GM23338 (cell line): ENCODE results near the gene IGFLR1. TPM values are rescaled to one million over a fixed set of nuclear protein-coding genes. Genes with fewer than 3 reads are reported as not detected.

ENCODE experiments used
- POLR2AphosphoS5 ChIP-seq: IDR thresholded peaks from 2 replicates; pipeline ENCODE4 v1.6.1; 2016; ENCODE audit warnings: antibody characterized with exemption, low read depth
- ZNF331 ChIP-seq: fragments of 250-450 bp; sonication (Bioruptor Pico); IDR thresholded peaks from 2 replicates; pipeline ENCODE4 v1.5.0; 2020; ENCODE audit warnings: low read depth, mild to moderate bottlenecking, moderate library complexity
- polyA plus RNA-seq: library from polyadenylated mRNA; unstranded; fragments of >200 nt; fragmentation: Nextera tagmentation; extraction: Ambion mirVana; gene quantifications from 2 replicates; pipeline ENCODE4 v1.2.1, GENCODE V29; 2016
- total RNA-seq: library from RNA; depleted of rRNA; stranded (reverse); fragments of >200 nt; shearing (Covaris generic); gene quantifications from 2 replicates; pipeline ENCODE4 v1.2.3, GENCODE V29; 2014
- TF ChIP-seq, protein P1 (sequence below): fragments of 250-450 bp; sonication (Bioruptor Pico); IDR thresholded peaks from 2 replicates; pipeline ENCODE4 v1.5.0; 2020; ENCODE audit warnings: mild to moderate bottlenecking, moderate library complexity
- TF ChIP-seq, protein P2 (sequence below): IDR thresholded peaks from one replicate; pipeline ENCODE4 v1.6.1; 2018; ENCODE audit warnings: antibody characterized with exemption; ENCODE audit not compliant: unreplicated experiment
- TF ChIP-seq, protein P3 (sequence below): IDR thresholded peaks from 2 replicates; pipeline ENCODE4 v1.6.1; 2016; ENCODE audit warnings: antibody characterized with exemption

Gene IGFLR1
- total and polyA plus RNA-seq, 2 experiments from 2014 or later, result 14.4 to 17.8 TPM

DNA sequence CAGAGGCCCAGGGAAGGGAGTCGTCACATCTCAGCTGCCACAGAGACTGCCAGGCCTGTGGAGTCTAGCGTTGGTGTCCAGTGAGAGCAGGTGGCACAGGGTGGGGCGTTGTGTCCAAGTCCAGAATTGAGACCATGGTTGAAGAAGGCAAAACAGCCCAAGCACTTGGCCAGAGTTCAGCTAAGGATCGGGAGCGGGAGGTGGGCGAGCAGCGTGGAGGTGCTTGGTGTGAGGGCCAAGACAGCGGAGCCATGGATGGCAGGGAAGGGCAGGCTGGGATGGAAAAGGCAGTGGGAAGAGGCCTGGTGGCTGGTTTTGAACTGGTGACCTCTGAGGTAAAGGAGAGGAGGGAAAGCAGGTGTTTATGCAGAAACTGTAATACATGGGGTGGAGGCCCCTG lies 8.0 kb downstream of the IGFLR1 start (continued):
- TF ChIP-seq, protein P1, sequence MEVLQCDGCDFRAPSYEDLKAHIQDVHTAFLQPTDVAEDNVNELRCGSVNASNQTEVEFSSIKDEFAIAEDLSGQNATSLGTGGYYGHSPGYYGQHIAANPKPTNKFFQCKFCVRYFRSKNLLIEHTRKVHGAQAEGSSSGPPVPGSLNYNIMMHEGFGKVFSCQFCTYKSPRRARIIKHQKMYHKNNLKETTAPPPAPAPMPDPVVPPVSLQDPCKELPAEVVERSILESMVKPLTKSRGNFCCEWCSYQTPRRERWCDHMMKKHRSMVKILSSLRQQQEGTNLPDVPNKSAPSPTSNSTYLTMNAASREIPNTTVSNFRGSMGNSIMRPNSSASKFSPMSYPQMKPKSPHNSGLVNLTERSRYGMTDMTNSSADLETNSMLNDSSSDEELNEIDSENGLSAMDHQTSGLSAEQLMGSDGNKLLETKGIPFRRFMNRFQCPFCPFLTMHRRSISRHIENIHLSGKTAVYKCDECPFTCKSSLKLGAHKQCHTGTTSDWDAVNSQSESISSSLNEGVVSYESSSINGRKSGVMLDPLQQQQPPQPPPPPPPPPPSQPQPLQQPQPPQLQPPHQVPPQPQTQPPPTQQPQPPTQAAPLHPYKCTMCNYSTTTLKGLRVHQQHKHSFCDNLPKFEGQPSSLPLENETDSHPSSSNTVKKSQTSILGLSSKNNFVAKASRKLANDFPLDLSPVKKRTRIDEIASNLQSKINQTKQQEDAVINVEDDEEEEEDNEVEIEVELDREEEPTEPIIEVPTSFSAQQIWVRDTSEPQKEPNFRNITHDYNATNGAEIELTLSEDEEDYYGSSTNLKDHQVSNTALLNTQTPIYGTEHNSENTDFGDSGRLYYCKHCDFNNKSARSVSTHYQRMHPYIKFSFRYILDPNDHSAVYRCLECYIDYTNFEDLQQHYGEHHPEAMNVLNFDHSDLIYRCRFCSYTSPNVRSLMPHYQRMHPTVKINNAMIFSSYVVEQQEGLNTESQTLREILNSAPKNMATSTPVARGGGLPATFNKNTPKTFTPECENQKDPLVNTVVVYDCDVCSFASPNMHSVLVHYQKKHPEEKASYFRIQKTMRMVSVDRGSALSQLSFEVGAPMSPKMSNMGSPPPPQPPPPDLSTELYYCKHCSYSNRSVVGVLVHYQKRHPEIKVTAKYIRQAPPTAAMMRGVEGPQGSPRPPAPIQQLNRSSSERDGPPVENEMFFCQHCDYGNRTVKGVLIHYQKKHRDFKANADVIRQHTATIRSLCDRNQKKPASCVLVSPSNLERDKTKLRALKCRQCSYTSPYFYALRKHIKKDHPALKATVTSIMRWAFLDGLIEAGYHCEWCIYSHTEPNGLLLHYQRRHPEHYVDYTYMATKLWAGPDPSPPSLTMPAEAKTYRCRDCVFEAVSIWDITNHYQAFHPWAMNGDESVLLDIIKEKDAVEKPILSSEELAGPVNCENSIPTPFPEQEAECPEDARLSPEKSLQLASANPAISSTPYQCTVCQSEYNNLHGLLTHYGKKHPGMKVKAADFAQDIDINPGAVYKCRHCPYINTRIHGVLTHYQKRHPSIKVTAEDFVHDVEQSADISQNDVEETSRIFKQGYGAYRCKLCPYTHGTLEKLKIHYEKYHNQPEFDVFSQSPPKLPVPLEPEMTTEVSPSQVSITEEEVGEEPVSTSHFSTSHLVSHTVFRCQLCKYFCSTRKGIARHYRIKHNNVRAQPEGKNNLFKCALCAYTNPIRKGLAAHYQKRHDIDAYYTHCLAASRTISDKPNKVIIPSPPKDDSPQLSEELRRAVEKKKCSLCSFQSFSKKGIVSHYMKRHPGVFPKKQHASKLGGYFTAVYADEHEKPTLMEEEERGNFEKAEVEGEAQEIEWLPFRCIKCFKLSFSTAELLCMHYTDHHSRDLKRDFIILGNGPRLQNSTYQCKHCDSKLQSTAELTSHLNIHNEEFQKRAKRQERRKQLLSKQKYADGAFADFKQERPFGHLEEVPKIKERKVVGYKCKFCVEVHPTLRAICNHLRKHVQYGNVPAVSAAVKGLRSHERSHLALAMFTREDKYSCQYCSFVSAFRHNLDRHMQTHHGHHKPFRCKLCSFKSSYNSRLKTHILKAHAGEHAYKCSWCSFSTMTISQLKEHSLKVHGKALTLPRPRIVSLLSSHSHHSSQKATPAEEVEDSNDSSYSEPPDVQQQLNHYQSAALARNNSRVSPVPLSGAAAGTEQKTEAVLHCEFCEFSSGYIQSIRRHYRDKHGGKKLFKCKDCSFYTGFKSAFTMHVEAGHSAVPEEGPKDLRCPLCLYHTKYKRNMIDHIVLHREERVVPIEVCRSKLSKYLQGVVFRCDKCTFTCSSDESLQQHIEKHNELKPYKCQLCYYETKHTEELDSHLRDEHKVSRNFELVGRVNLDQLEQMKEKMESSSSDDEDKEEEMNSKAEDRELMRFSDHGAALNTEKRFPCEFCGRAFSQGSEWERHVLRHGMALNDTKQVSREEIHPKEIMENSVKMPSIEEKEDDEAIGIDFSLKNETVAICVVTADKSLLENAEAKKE (CRISPR knock-in tag), result no peak
- no peak for TF ChIP-seq ZNF331 (CRISPR knock-in tag)
- TF ChIP-seq POLR2AphosphoS5, result no peak
- TF ChIP-seq, protein P2, sequence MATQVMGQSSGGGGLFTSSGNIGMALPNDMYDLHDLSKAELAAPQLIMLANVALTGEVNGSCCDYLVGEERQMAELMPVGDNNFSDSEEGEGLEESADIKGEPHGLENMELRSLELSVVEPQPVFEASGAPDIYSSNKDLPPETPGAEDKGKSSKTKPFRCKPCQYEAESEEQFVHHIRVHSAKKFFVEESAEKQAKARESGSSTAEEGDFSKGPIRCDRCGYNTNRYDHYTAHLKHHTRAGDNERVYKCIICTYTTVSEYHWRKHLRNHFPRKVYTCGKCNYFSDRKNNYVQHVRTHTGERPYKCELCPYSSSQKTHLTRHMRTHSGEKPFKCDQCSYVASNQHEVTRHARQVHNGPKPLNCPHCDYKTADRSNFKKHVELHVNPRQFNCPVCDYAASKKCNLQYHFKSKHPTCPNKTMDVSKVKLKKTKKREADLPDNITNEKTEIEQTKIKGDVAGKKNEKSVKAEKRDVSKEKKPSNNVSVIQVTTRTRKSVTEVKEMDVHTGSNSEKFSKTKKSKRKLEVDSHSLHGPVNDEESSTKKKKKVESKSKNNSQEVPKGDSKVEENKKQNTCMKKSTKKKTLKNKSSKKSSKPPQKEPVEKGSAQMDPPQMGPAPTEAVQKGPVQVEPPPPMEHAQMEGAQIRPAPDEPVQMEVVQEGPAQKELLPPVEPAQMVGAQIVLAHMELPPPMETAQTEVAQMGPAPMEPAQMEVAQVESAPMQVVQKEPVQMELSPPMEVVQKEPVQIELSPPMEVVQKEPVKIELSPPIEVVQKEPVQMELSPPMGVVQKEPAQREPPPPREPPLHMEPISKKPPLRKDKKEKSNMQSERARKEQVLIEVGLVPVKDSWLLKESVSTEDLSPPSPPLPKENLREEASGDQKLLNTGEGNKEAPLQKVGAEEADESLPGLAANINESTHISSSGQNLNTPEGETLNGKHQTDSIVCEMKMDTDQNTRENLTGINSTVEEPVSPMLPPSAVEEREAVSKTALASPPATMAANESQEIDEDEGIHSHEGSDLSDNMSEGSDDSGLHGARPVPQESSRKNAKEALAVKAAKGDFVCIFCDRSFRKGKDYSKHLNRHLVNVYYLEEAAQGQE, result no peak
- TF ChIP-seq, protein P3, sequence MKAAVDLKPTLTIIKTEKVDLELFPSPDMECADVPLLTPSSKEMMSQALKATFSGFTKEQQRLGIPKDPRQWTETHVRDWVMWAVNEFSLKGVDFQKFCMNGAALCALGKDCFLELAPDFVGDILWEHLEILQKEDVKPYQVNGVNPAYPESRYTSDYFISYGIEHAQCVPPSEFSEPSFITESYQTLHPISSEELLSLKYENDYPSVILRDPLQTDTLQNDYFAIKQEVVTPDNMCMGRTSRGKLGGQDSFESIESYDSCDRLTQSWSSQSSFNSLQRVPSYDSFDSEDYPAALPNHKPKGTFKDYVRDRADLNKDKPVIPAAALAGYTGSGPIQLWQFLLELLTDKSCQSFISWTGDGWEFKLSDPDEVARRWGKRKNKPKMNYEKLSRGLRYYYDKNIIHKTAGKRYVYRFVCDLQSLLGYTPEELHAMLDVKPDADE, result no peak
